Keratinocyte (primary cell): Measurements from ENCODE around the gene RIC3. TPM values are rescaled to one million over a fixed set of nuclear protein-coding genes. Genes with fewer than 3 reads are reported as not detected.

ENCODE experiments used
- DNase-seq: peaks from one replicate; pipeline ENCODE4 v3.0.0-alpha.2; 2011; ENCODE audit warnings: low read depth, missing footprints, low spot score
- FAIRE-seq: peaks from 2 replicates; lab custom pipeline; 2011; peaks lifted over from hg19 to GRCh38; lab: Jason Lieb, UNC
- H2AFZ ChIP-seq: 2 replicates; pipeline ENCODE4 v1.6.0; 2012; ENCODE audit warnings: low read length, control low read depth, inconsistent platforms; ENCODE audit not compliant: control insufficient read depth
- H3K27ac ChIP-seq: 2 replicates; pipeline ENCODE4 v1.5.1; 2011; ENCODE audit warnings: low read length; ENCODE audit not compliant: control insufficient read depth, insufficient read depth
- H3K27me3 ChIP-seq: 3 replicates; pipeline ENCODE4 v1.6.0; 2011; ENCODE audit warnings: low read length; ENCODE audit not compliant: control insufficient read depth, insufficient read depth; ENCODE audit errors: extremely low read depth
- H3K36me3 ChIP-seq, 2 experiments: 2 replicates in 1 of 2; 3 replicates in 1 of 2; pipeline ENCODE4 v1.5.1; 2011; ENCODE audit warnings: low read length in 2 of 2, mild to moderate bottlenecking in 1 of 2; ENCODE audit not compliant: control insufficient read depth in 2 of 2, insufficient read depth in 2 of 2; ENCODE audit errors: extremely low read depth in 1 of 2
- H3K4me1 ChIP-seq: 3 replicates; pipeline ENCODE4 v1.5.1; 2011; ENCODE audit warnings: low read length; ENCODE audit not compliant: control insufficient read depth, insufficient read depth; ENCODE audit errors: extremely low read depth
- H3K4me2 ChIP-seq: 3 replicates; pipeline ENCODE4 v1.6.0; 2011; ENCODE audit warnings: low read depth, low read length; ENCODE audit not compliant: control insufficient read depth, insufficient read depth; ENCODE audit errors: extremely low read depth
- H3K4me3 ChIP-seq, 3 experiments: fragments of 200-600 bp in 1 of 3; sonication (generic) in 1 of 3; 2 replicates in 2 of 3; 3 replicates in 1 of 3; pipeline ENCODE4 v1.5.1; 2011 to 2016; ENCODE audit warnings: low read length in 3 of 3, mild to moderate bottlenecking in 3 of 3, control low read depth in 2 of 3, inconsistent platforms in 1 of 3, low read depth in 1 of 3, mixed read lengths in 1 of 3, mixed run types in 1 of 3, moderate library complexity in 1 of 3; ENCODE audit not compliant: control insufficient read depth in 2 of 3, insufficient read depth in 2 of 3; ENCODE audit errors: extremely low read depth in 1 of 3
- H3K79me2 ChIP-seq: 2 replicates; pipeline ENCODE4 v1.6.0; 2012; ENCODE audit warnings: low read length; ENCODE audit not compliant: control insufficient read depth, insufficient read depth
- H3K9ac ChIP-seq: 3 replicates; pipeline ENCODE4 v1.6.0; 2011; ENCODE audit warnings: low read length; ENCODE audit not compliant: control insufficient read depth, insufficient read depth; ENCODE audit errors: extremely low read depth
- H3K9me1 ChIP-seq: 3 replicates; pipeline ENCODE4 v1.6.0; 2011; ENCODE audit warnings: low read length; ENCODE audit not compliant: control insufficient read depth, insufficient read depth; ENCODE audit errors: extremely low read depth
- H3K9me3 ChIP-seq: 2 replicates; pipeline ENCODE4 v1.5.1; 2012; ENCODE audit warnings: low read depth, low read length; ENCODE audit not compliant: control insufficient read depth
- H4K20me1 ChIP-seq: 3 replicates; pipeline ENCODE4 v1.6.0; 2011; ENCODE audit warnings: low read length; ENCODE audit not compliant: control insufficient read depth, insufficient read depth; ENCODE audit errors: extremely low read depth
- EZH2 ChIP-seq: IDR thresholded peaks from one replicate; pipeline ENCODE4 v1.6.1; 2012; ENCODE audit warnings: inconsistent platforms, mild to moderate bottlenecking, low read length, moderate library complexity
- dilution Hi-C: fragments of 300-500 bp; cut with MboI; formaldehyde crosslinking; loops from one replicate; pipeline ENCODE4 v1.7.0; 2020; ENCODE audit warnings: low sequenced_read_pairs; ENCODE audit not compliant: extremely low pct_ligation_motif_present
- polyA plus RNA-seq, 5 experiments: library from polyadenylated mRNA; depleted of rRNA in 3 of 5; stranded (reverse) in 3 of 5; stranded (forward) in 1 of 5; unstranded in 1 of 5; fragments of >200 nt; gene quantifications; 1 replicate in 1 of 5; 2 replicates in 3 of 5; 3 replicates in 1 of 5; pipeline versions ENCODE4 v1.2.1 to v1.2.3, GENCODE V29; 2011 to 2012; ENCODE audit warnings: missing spikeins in 2 of 5, low read depth in 1 of 5, low replicate concordance in 1 of 5
- TF ChIP-seq, protein P1 (sequence below), 3 experiments: IDR thresholded peaks in 1 of 3; conservative IDR thresholded peaks in 1 of 3; optimal IDR thresholded peaks in 1 of 3; 2 replicates in 2 of 3; 3 replicates in 1 of 3; pipeline versions ENCODE3 to v1.5.1; 2011; ENCODE audit warnings: low read length in 3 of 3, mild to moderate bottlenecking in 3 of 3, moderate library complexity in 2 of 3, control low read depth in 1 of 3, inconsistent platforms in 1 of 3; ENCODE audit not compliant: insufficient read depth in 2 of 3; ENCODE audit errors: extremely low read depth in 1 of 3

Gene RIC3
- polyA plus RNA-seq, 1 donor (not counting 4 experiments of a cell fraction or from before 2014, with no cell fraction given) = 2.5 TPM

DNA sequence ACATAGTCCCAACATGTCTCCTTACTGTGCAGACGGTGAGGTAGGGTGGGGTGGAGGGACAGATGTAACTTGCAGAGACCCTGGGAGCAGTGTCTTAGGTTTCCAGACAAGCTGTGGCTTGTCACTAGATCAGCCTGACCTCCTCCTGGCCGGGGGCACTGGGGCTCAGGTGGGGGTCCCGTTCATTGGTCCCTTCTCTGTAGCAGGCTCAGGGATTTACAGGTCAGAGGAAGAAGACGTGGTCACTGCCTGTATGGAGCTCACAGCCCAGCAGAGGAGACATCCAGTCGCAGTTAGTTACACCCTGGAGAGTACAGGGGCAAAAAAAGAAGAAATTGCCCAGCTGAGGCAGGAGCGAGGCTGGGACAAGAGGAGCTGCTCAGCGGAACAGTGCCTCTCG, 109.8 kb downstream of the RIC3 start:
- H3K9ac ChIP-seq = no peak overlapping the region
- H3K9me3 ChIP-seq = no peaks in the 10 kb centered on the region
- H3K9me1 ChIP-seq = no peaks in the 10 kb centered on the region
- H3K79me2 ChIP-seq = no peaks in the 10 kb centered on the region
- no peaks in the 10 kb centered on the region for H4K20me1 ChIP-seq
- H3K4me2 ChIP-seq = no peak overlapping the region
- DNase-seq (no peak), FAIRE-seq (no peak)
- no peak for TF ChIP-seq EZH2
- TF ChIP-seq, protein P1, sequence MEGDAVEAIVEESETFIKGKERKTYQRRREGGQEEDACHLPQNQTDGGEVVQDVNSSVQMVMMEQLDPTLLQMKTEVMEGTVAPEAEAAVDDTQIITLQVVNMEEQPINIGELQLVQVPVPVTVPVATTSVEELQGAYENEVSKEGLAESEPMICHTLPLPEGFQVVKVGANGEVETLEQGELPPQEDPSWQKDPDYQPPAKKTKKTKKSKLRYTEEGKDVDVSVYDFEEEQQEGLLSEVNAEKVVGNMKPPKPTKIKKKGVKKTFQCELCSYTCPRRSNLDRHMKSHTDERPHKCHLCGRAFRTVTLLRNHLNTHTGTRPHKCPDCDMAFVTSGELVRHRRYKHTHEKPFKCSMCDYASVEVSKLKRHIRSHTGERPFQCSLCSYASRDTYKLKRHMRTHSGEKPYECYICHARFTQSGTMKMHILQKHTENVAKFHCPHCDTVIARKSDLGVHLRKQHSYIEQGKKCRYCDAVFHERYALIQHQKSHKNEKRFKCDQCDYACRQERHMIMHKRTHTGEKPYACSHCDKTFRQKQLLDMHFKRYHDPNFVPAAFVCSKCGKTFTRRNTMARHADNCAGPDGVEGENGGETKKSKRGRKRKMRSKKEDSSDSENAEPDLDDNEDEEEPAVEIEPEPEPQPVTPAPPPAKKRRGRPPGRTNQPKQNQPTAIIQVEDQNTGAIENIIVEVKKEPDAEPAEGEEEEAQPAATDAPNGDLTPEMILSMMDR (optimal IDR thresholded peaks at IDR 0.05 in 1 of 3, IDR thresholded peaks at IDR 0.05 in 1 of 3, conservative IDR thresholded peaks at IDR 0.05 in 1 of 3; ENCODE audit: extremely low read depth in 1 of 3, insufficient read depth in 2 of 3, low read length in 3 of 3) = no peak
- no peaks in the 10 kb centered on the region for H3K36me3 ChIP-seq
- H2AFZ ChIP-seq = no peak overlapping the region
- dilution Hi-C loops = no loop called here
- no peaks in the 10 kb centered on the region for H3K27me3 ChIP-seq
- H3K4me1 ChIP-seq = no peaks in the 10 kb centered on the region
- H3K27ac ChIP-seq = no peak overlapping the region
- H3K4me3 ChIP-seq = no peak overlapping the region

DNA sequence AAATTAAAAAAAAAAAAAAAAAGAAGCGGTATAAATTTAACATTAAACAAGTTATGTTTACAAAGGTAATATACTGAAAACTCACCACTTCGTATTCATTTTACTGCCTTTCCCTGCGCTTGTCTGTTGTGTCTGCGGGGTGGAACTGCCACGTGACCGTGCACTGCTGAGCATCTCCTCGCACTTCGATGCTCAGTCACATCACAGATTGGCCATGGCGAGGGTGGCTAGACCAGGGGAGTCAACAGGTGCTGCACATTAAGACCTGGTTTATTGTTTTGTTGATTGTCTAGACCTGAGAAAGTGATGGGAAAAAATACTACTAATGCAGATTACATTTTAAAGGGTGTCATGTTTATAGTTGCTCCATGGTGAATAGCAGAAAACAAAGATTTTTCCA, 110.6 kb downstream of the RIC3 start:
- no peaks in the 10 kb centered on the region for H3K4me1 ChIP-seq
- TF ChIP-seq EZH2 = no peak
- TF ChIP-seq, protein P1 (optimal IDR thresholded peaks at IDR 0.05 in 1 of 3, IDR thresholded peaks at IDR 0.05 in 1 of 3, conservative IDR thresholded peaks at IDR 0.05 in 1 of 3; ENCODE audit: extremely low read depth in 1 of 3, insufficient read depth in 2 of 3, low read length in 3 of 3) = no peak
- FAIRE-seq (no peak), DNase-seq (no peak)
- H3K36me3 ChIP-seq = no peaks in the 10 kb centered on the region
- no peak overlapping the region for H2AFZ ChIP-seq
- H3K9ac ChIP-seq = no peak overlapping the region
- H3K27me3 ChIP-seq = no peaks in the 10 kb centered on the region
- H4K20me1 ChIP-seq = no peaks in the 10 kb centered on the region
- H3K9me1 ChIP-seq = no peaks in the 10 kb centered on the region
- no peaks in the 10 kb centered on the region for H3K9me3 ChIP-seq
- no peaks in the 10 kb centered on the region for H3K79me2 ChIP-seq
- H3K27ac ChIP-seq = no peak overlapping the region
- no peak overlapping the region for H3K4me3 ChIP-seq
- dilution Hi-C loops = no loop called here
- no peak overlapping the region for H3K4me2 ChIP-seq
